HCT116 (cell line): ENCODE data around the gene DOCK3. TPM values are rescaled to one million over a fixed set of nuclear protein-coding genes. Genes with fewer than 3 reads are reported as not detected.

Experiments used
- ATAC-seq: fragments of 200-7000 bp; cut with Tn5 transposase; 2 replicates; pipeline ENCODE4 v1.9.1; 2020; ENCODE audit warnings: mild to moderate bottlenecking, moderate library complexity
- BruUV-seq: library from RNA; stranded (reverse); fragments of 400-500 nt; replicated peaks from 2 replicates; lab custom pipeline; 2021; lab: Mats Ljungman, UMichigan
- CTCF ChIA-PET: fragments of 300-600 bp; sonication (Branson Sonifier 250); formaldehyde crosslinking; loops from one replicate; lab custom pipeline; 2021; ENCODE audit warnings: antibody characterized with exemption; lab: Charles Lee
- POLR2A ChIA-PET: fragments of 300-600, 350-600 bp; sonication (Branson Sonifier 250); formaldehyde crosslinking; loops from one replicate; lab custom pipeline; 2021; ENCODE audit warnings: antibody characterized with exemption; lab: Charles Lee
- RAD21 ChIA-PET, 2 experiments: fragments of 300-600 bp; sonication (Branson Sonifier 250); formaldehyde crosslinking; loops; one replicate each; lab custom pipeline; 2023; ENCODE audit warnings: low total read pairs in 2 of 2; ENCODE audit not compliant: uncharacterized antibody in 2 of 2, unreplicated experiment in 2 of 2, low non-redundant PET in 1 of 2; lab: Charles Lee
- DNase-seq: peaks from one replicate; pipeline ENCODE4 v3.0.0-alpha.2; 2010; ENCODE audit warnings: low read depth, low spot score
- H2AFZ ChIP-seq: fragments of 200-600 bp; shearing (Covaris generic), sonication (generic); 2 replicates; pipeline ENCODE4 v1.6.1; 2017; ENCODE audit warnings: low read depth, mixed run types, mixed read lengths, antibody characterized with exemption, low read length; ENCODE audit not compliant: poor library complexity, severe bottlenecking
- H3K27ac ChIP-seq: 2 replicates; pipeline ENCODE4 v1.5.1; 2012; ENCODE audit warnings: low read depth, low read length
- H3K27me3 ChIP-seq: fragments of 200-600 bp; sonication (generic); 2 replicates; pipeline ENCODE4 v1.6.1; 2016; ENCODE audit warnings: mixed run types, low read length, mixed read lengths; ENCODE audit not compliant: insufficient read depth
- H3K36me3 ChIP-seq, 2 experiments: fragments of 200-500 bp in 1 of 2; fragments of 200-600 bp in 1 of 2; sonication (Bioruptor generic) in 1 of 2; sonication (generic) in 1 of 2; 2 replicates each; pipeline versions ENCODE4 v1.5.1 to v1.6.1; 2014 to 2016; ENCODE audit warnings: low read length in 2 of 2, inconsistent platforms in 1 of 2, mixed read lengths in 1 of 2, mixed run types in 1 of 2; ENCODE audit not compliant: insufficient read depth in 2 of 2, control insufficient read depth in 1 of 2
- H3K4me1 ChIP-seq, 2 experiments: fragments of 200-600 bp in 1 of 2; sonication (generic) in 1 of 2; 2 replicates each; pipeline versions ENCODE4 v1.5.1 to v1.6.1; 2012 to 2017; ENCODE audit warnings: low read length in 2 of 2, inconsistent platforms in 1 of 2, mild to moderate bottlenecking in 1 of 2, mixed read lengths in 1 of 2, mixed run types in 1 of 2, moderate library complexity in 1 of 2; ENCODE audit not compliant: insufficient read depth in 2 of 2, control insufficient read depth in 1 of 2
- H3K4me2 ChIP-seq: fragments of 200-600 bp; sonication (generic); 2 replicates; pipeline ENCODE4 v1.6.1; 2017; ENCODE audit warnings: mixed run types, low read length, mixed read lengths
- H3K4me3 ChIP-seq, 2 experiments: fragments of 200-600 bp in 1 of 2; sonication (generic) in 1 of 2; replicated peaks in 1 of 2; 2 replicates each; pipeline ENCODE4 v1.5.1; 2011 to 2016; ENCODE audit warnings: low read length in 2 of 2, control low read depth in 1 of 2, low read depth in 1 of 2, mild to moderate bottlenecking in 1 of 2, mixed read lengths in 1 of 2, mixed run types in 1 of 2
- H3K79me2 ChIP-seq: fragments of 200-600 bp; sonication (generic); 2 replicates; pipeline ENCODE4 v1.6.1; 2017; ENCODE audit warnings: mild to moderate bottlenecking, mixed run types, low read length, moderate library complexity, mixed read lengths; ENCODE audit not compliant: insufficient read depth
- H3K9ac ChIP-seq: fragments of 200-600 bp; sonication (generic); 2 replicates; pipeline ENCODE4 v1.6.1; 2016; ENCODE audit warnings: low read length, mixed read lengths
- H3K9me2 ChIP-seq: fragments of 200-600 bp; sonication (generic), shearing (Covaris generic); 2 replicates; pipeline ENCODE4 v1.6.1; 2017; ENCODE audit warnings: mixed run types, mild to moderate bottlenecking, moderate library complexity; ENCODE audit not compliant: insufficient read depth
- H3K9me3 ChIP-seq, 2 experiments: fragments of 200-500 bp in 1 of 2; fragments of 200-600 bp in 1 of 2; sonication (Bioruptor generic) in 1 of 2; sonication (generic) in 1 of 2; 2 replicates each; pipeline ENCODE4 v1.6.1; 2014 to 2017; ENCODE audit warnings: low read length in 2 of 2, mixed read lengths in 2 of 2, inconsistent platforms in 1 of 2, low read depth in 1 of 2, mild to moderate bottlenecking in 1 of 2, mixed run types in 1 of 2, moderate library complexity in 1 of 2; ENCODE audit not compliant: control insufficient read depth in 1 of 2, insufficient read depth in 1 of 2
- H4K20me1 ChIP-seq: fragments of 200-600 bp; sonication (generic), shearing (Covaris generic); 2 replicates; pipeline ENCODE4 v1.6.1; 2017; ENCODE audit warnings: mixed run types, mild to moderate bottlenecking, moderate library complexity; ENCODE audit not compliant: insufficient read depth
- CBX3 ChIP-seq: IDR thresholded peaks from 2 replicates; pipeline ENCODE4 v1.6.1; 2012; ENCODE audit warnings: low read depth
- EGR1 ChIP-seq: IDR thresholded peaks from 2 replicates; pipeline ENCODE4 v1.6.1; 2012; ENCODE audit warnings: low read depth
- ELF1 ChIP-seq: IDR thresholded peaks from 2 replicates; pipeline ENCODE4 v1.6.1; 2012; ENCODE audit warnings: low read depth, borderline replicate concordance
- EZH2 ChIP-seq: fragments of 200-600 bp; sonication (generic); IDR thresholded peaks from 2 replicates; pipeline ENCODE4 v1.6.1; 2017; ENCODE audit warnings: antibody characterized with exemption, mixed run types
- EZH2phosphoT487 ChIP-seq: fragments of 200-600 bp; IDR thresholded peaks from 2 replicates; pipeline ENCODE4 v1.6.1; 2018; ENCODE audit warnings: antibody characterized with exemption, borderline replicate concordance
- FOSL1 ChIP-seq: IDR thresholded peaks from 2 replicates; pipeline ENCODE4 v1.6.1; 2012; ENCODE audit warnings: low read depth
- JUND ChIP-seq: IDR thresholded peaks from 2 replicates; pipeline ENCODE4 v1.6.1; 2012
- POLR2A ChIP-seq: IDR thresholded peaks from 2 replicates; pipeline ENCODE4 v1.7.0; 2011; ENCODE audit warnings: borderline replicate concordance; ENCODE audit not compliant: insufficient read depth, insufficient read length; ENCODE audit errors: extremely low read depth
- POLR2AphosphoS5 ChIP-seq: IDR thresholded peaks from 2 replicates; pipeline ENCODE4 v1.6.1; 2011; ENCODE audit warnings: mild to moderate bottlenecking, low read depth, low read length, moderate library complexity
- RAD21 ChIP-seq: IDR thresholded peaks from 2 replicates; pipeline ENCODE4 v1.6.1; 2012; ENCODE audit warnings: low read depth, mild to moderate bottlenecking
- SIN3A ChIP-seq: IDR thresholded peaks from 2 replicates; pipeline ENCODE4 v1.6.1; 2012; ENCODE audit warnings: low read depth
- SP1 ChIP-seq: IDR thresholded peaks from 2 replicates; pipeline ENCODE4 v1.6.1; 2012; ENCODE audit warnings: low read depth
- TCF7L2 ChIP-seq: IDR thresholded peaks from 2 replicates; pipeline ENCODE4 v1.7.0; 2011; ENCODE audit warnings: borderline replicate concordance, inconsistent platforms; ENCODE audit not compliant: insufficient read depth, insufficient read length; ENCODE audit errors: extremely low read depth
- YY1 ChIP-seq: IDR thresholded peaks from 2 replicates; pipeline ENCODE4 v1.6.1; 2011; ENCODE audit warnings: low read length, low read depth, moderate library complexity, mild to moderate bottlenecking; ENCODE audit not compliant: insufficient replicate concordance; ENCODE audit errors: extremely low read depth
- ZNF274 ChIP-seq: fragments of 200-500 bp; sonication (Bioruptor generic); IDR thresholded peaks from 2 replicates; pipeline ENCODE4 v1.6.1; 2014; ENCODE audit warnings: mild to moderate bottlenecking, low read depth, low read length, inconsistent platforms
- intact Hi-C: fragments of 100-400 bp; cut with micrococcal nuclease; formaldehyde crosslinking; loops from 2 replicates; pipeline ENCODE4 v1.10.0; 2022
- total RNA-seq: library from RNA; stranded (reverse); gene quantifications from one replicate; pipeline ENCODE4 v1.2.1, GENCODE V29; 2021; ENCODE audit not compliant: unreplicated experiment
- TF ChIP-seq, protein P1 (sequence below): IDR thresholded peaks from 2 replicates; pipeline ENCODE4 v1.6.1; 2012; ENCODE audit warnings: low read depth
- TF ChIP-seq, protein P2 (sequence below): IDR thresholded peaks from 2 replicates; pipeline ENCODE4 v1.6.1; 2012

Gene DOCK3
- total RNA-seq, 1 experiment from 2014 or later = 4.2 TPM

DNA sequence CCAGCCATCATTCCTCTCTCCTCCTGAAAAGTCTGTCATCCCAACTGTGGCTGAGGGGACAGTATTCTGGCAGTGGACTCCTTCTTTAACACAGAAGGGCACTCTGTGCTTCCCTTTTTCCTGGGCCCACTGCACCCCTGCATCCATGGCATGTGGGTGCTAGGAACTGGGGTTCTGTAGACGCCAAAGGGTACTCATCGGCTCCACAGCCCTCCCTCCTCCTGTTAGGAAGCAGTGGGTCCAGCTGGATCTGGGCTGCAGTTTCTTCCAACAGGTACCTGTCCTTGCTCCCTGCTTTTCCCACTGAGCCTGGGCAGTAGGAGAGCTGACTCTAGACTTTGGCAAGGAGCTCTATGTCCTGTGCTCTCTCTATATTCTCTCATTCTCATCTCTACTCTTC is 704.0 kb downstream of the DOCK3 start:
- Histone ChIP-seq H4K20me1 (no peaks in the 10 kb centered on the region), H3K4me1 (peaks cover 0 to 7% of the 10 kb centered on the region in 2 experiments; a peak in 2 of 4 replicates), H3K27ac (no peak overlapping the region), H3K36me3 (no peaks in the 10 kb centered on the region), H3K9ac (no peak overlapping the region), H3K27me3 (no peaks in the 10 kb centered on the region), H3K4me2 (no peak overlapping the region), H3K4me3 (no peak overlapping the region), H2AFZ (no peak overlapping the region), H3K79me2 (peaks cover 4% of the 10 kb centered on the region), H3K9me3 (no peaks in the 10 kb centered on the region), H3K9me2 (no peaks in the 10 kb centered on the region)
- POLR2A ChIA-PET = no interaction called here
- BruUV-seq = no TSS peak
- ATAC-seq (no peak), DNase-seq (no peak)
- RAD21 ChIA-PET = no interaction called here
- CTCF ChIA-PET = no interaction called here
- intact Hi-C loops = no loop called here
- no peak for TF ChIP-seq ELF1

DNA sequence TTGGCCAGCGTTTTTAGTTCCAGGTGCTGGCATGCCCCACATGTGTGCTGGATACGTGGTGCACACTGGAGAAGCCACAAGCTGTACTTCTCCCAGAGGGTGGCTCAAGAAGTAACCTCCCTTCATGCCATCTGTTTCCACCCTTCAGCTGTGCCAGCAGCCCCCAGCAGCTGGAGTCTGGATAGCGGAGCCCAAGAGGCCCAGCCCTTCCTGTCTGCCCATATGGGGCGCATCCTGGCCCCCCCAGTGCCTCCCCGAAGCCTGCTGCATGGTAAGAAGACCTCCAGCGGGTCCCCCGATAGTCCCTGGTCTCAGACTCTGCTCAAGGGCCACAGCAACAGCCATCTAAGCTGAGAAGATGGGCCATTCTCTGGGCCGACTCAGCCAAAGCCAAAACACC is 704.6 kb downstream of the DOCK3 start:
- CTCF ChIA-PET = no interaction called here
- POLR2A ChIA-PET = no interaction called here
- BruUV-seq = no TSS peak

More for the DNA sequence above, 704.6 kb downstream of the DOCK3 start:
- Histone ChIP-seq H3K9ac (no peak overlapping the region), H3K9me2 (no peaks in the 10 kb centered on the region), H3K9me3 (no peaks in the 10 kb centered on the region), H3K4me2 (no peak overlapping the region), H3K27me3 (no peaks in the 10 kb centered on the region), H3K79me2 (peaks cover 10% of the 10 kb centered on the region), H3K4me3 (no peak overlapping the region), H3K36me3 (no peaks in the 10 kb centered on the region), H3K4me1 (peaks cover 0 to 9% of the 10 kb centered on the region in 2 experiments; a peak in 2 of 4 replicates), H2AFZ (no peak overlapping the region), H4K20me1 (no peaks in the 10 kb centered on the region), H3K27ac (no peak overlapping the region)
- ATAC-seq = no peak
- DNase-seq = no peak
- RAD21 ChIA-PET = no interaction called here
- TF ChIP-seq SP1 (no peak), JUND (no peak), SIN3A (no peak), EGR1 (no peak), EZH2phosphoT487 (no peak), ELF1 (no peak), POLR2AphosphoS5 (no peak), ZNF274 (no peak), YY1 (no peak), CBX3 (no peak), EZH2 (no peak), RAD21 (no peak), POLR2A (no peak), TCF7L2 (no peak), FOSL1 (no peak)
- TF ChIP-seq, protein P1, sequence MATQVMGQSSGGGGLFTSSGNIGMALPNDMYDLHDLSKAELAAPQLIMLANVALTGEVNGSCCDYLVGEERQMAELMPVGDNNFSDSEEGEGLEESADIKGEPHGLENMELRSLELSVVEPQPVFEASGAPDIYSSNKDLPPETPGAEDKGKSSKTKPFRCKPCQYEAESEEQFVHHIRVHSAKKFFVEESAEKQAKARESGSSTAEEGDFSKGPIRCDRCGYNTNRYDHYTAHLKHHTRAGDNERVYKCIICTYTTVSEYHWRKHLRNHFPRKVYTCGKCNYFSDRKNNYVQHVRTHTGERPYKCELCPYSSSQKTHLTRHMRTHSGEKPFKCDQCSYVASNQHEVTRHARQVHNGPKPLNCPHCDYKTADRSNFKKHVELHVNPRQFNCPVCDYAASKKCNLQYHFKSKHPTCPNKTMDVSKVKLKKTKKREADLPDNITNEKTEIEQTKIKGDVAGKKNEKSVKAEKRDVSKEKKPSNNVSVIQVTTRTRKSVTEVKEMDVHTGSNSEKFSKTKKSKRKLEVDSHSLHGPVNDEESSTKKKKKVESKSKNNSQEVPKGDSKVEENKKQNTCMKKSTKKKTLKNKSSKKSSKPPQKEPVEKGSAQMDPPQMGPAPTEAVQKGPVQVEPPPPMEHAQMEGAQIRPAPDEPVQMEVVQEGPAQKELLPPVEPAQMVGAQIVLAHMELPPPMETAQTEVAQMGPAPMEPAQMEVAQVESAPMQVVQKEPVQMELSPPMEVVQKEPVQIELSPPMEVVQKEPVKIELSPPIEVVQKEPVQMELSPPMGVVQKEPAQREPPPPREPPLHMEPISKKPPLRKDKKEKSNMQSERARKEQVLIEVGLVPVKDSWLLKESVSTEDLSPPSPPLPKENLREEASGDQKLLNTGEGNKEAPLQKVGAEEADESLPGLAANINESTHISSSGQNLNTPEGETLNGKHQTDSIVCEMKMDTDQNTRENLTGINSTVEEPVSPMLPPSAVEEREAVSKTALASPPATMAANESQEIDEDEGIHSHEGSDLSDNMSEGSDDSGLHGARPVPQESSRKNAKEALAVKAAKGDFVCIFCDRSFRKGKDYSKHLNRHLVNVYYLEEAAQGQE = no peak
- TF ChIP-seq, protein P2, sequence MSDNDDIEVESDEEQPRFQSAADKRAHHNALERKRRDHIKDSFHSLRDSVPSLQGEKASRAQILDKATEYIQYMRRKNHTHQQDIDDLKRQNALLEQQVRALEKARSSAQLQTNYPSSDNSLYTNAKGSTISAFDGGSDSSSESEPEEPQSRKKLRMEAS = no peak
- intact Hi-C loops = no loop called here
